ENCODE results near the gene PHETA1. TPM values are rescaled to one million over a fixed set of nuclear protein-coding genes. Genes with fewer than 3 reads are reported as not detected.

The PHETA1 gene
- total and polyA plus RNA-seq, 2 experiments from 2014 or later = 7.9 to 12.9 TPM

GRCh38 chr12:111363578-111363977, 5.3 kb downstream of the PHETA1 start:
- no peaks in the 10 kb centered on the region for H4K20me1 ChIP-seq (ENCODE audit: insufficient read depth)

GRCh38 chr12:111362687-111363475, 6.0 kb downstream of the PHETA1 start:
- Histone ChIP-seq H3K27ac (no peak overlapping the region), H3K9me2 (ENCODE audit: insufficient read depth) (no peaks in the 10 kb centered on the region), H3K27me3 (replicated peaks; ENCODE audit: insufficient read depth) (no peaks in the 10 kb centered on the region), H3K36me3 (ENCODE audit: low read depth) (no peaks in the 10 kb centered on the region), H3K9me3 (ENCODE audit: low read depth) (no peaks in the 10 kb centered on the region), H4K20me1 (ENCODE audit: insufficient read depth) (no peaks in the 10 kb centered on the region), H3K4me1 (ENCODE audit: insufficient read depth) (peaks cover 13% of the 10 kb centered on the region), H3F3A (ENCODE audit: insufficient read depth) (no peaks in the 10 kb centered on the region), H3K4me2 (ENCODE audit: unreplicated experiment) (no peak overlapping the region), H2AFZ (no peak overlapping the region), H3K79me2 (ENCODE audit: insufficient read depth) (no peaks in the 10 kb centered on the region), H3K4me3 (no peak overlapping the region), H3K9ac (no peak overlapping the region)
- DNase-seq = no peak
- WGBS, 2 experiments (ENCODE audit: low coverage in 1 of 2, low lambda C conversion rate in 2 of 2, missing lambda C conversion rate in 2 of 2) = 96 to 97% methylated on average over 50 to 59 of the region's 59 CpGs
- in situ Hi-C loops (cut with MboI) = no loop called here
- no peak for TF ChIP-seq EZH2phosphoT487 (IDR thresholded peaks at IDR 0.05; ENCODE audit: insufficient read depth, low read depth)
- no peak for TF ChIP-seq EZH2 (IDR thresholded peaks at IDR 0.05; ENCODE audit: insufficient read depth, poor library complexity, severe bottlenecking)

More at GRCh38 chr12:111363578-111363977, 5.3 kb downstream of the PHETA1 start:
- in situ Hi-C loops (cut with MboI) = no loop called here
- H3K9ac ChIP-seq = no peak overlapping the region
- H3K9me2 ChIP-seq (ENCODE audit: insufficient read depth) = no peaks in the 10 kb centered on the region
- H3K27me3 ChIP-seq (replicated peaks; ENCODE audit: insufficient read depth) = no peaks in the 10 kb centered on the region
- no peaks in the 10 kb centered on the region for H3K79me2 ChIP-seq (ENCODE audit: insufficient read depth)
- peak; percentile 53 for DNase-seq
- 87 to 97% methylated on average over 3 of the region's 3 CpGs for WGBS, 2 experiments (ENCODE audit: low coverage in 1 of 2, low lambda C conversion rate in 2 of 2, missing lambda C conversion rate in 2 of 2)
- no peak for TF ChIP-seq EZH2phosphoT487 (IDR thresholded peaks at IDR 0.05; ENCODE audit: insufficient read depth, low read depth)
- TF ChIP-seq EZH2 (IDR thresholded peaks at IDR 0.05; ENCODE audit: insufficient read depth, poor library complexity, severe bottlenecking) = no peak
- H2AFZ ChIP-seq = no peak overlapping the region
- no peaks in the 10 kb centered on the region for H3K36me3 ChIP-seq (ENCODE audit: low read depth)
- H3K4me3 ChIP-seq = no peak overlapping the region
- H3K27ac ChIP-seq = no peak overlapping the region
- H3K4me2 ChIP-seq (ENCODE audit: unreplicated experiment) = peak overlapping the region; percentile 25
- no peaks in the 10 kb centered on the region for H3F3A ChIP-seq (ENCODE audit: insufficient read depth)
- peaks cover 16% of the 10 kb centered on the region for H3K4me1 ChIP-seq (ENCODE audit: insufficient read depth)
- no peaks in the 10 kb centered on the region for H3K9me3 ChIP-seq (ENCODE audit: low read depth)

- Histone ChIP-seq H3K4me2 (ENCODE audit: unreplicated experiment) (no peak overlapping the region), H3K9me2 (ENCODE audit: insufficient read depth) (no peaks in the 10 kb centered on the region), H3K4me1 (ENCODE audit: insufficient read depth) (0 out of 2 replicates have a peak, but pooled peaks cover 6% of the 10 kb centered on the region), H3K27me3 (replicated peaks; ENCODE audit: insufficient read depth) (no peaks in the 10 kb centered on the region), H3K4me3 (no peak overlapping the region), H3K27ac (no peak overlapping the region), H3K9ac (no peak overlapping the region), H3K36me3 (ENCODE audit: low read depth) (no peaks in the 10 kb centered on the region), H4K20me1 (ENCODE audit: insufficient read depth) (no peaks in the 10 kb centered on the region), H3K9me3 (ENCODE audit: low read depth) (no peaks in the 10 kb centered on the region), H2AFZ (no peak overlapping the region), H3K79me2 (ENCODE audit: insufficient read depth) (no peaks in the 10 kb centered on the region), H3F3A (ENCODE audit: insufficient read depth) (no peaks in the 10 kb centered on the region)
- no peak for DNase-seq
- in situ Hi-C loops (cut with MboI) = no loop called here
- 91 to 96% methylated on average over 13 to 15 of the region's 18 CpGs for WGBS, 2 experiments (ENCODE audit: low coverage in 1 of 2, low lambda C conversion rate in 2 of 2, missing lambda C conversion rate in 2 of 2)
- TF ChIP-seq EZH2 (IDR thresholded peaks at IDR 0.05; ENCODE audit: insufficient read depth, poor library complexity, severe bottlenecking) (no peak), EZH2phosphoT487 (IDR thresholded peaks at IDR 0.05; ENCODE audit: insufficient read depth, low read depth) (no peak)
Observed at GRCh38 chr12:111361717-111362576, 6.9 kb downstream of the PHETA1 start.

GRCh38 chr12:111361073-111361716, 7.7 kb downstream of the PHETA1 start:
- H3K36me3 ChIP-seq (ENCODE audit: low read depth) = no peaks in the 10 kb centered on the region
- no peaks in the 10 kb centered on the region for H3F3A ChIP-seq (ENCODE audit: insufficient read depth)
- DNase-seq = no peak
- no peaks in the 10 kb centered on the region for H4K20me1 ChIP-seq (ENCODE audit: insufficient read depth)
- H3K4me1 ChIP-seq (ENCODE audit: insufficient read depth) = 0 out of 2 replicates have a peak, but pooled peaks cover 6% of the 10 kb centered on the region
- no peak overlapping the region for H2AFZ ChIP-seq
- H3K27ac ChIP-seq = no peak overlapping the region
- no peaks in the 10 kb centered on the region for H3K79me2 ChIP-seq (ENCODE audit: insufficient read depth)
- no peak overlapping the region for H3K4me2 ChIP-seq (ENCODE audit: unreplicated experiment)
- no peaks in the 10 kb centered on the region for H3K9me3 ChIP-seq (ENCODE audit: low read depth)
- no peak overlapping the region for H3K9ac ChIP-seq
- no peaks in the 10 kb centered on the region for H3K27me3 ChIP-seq (replicated peaks; ENCODE audit: insufficient read depth)
- in situ Hi-C loops (cut with MboI) = no loop called here
- 66 to 70% methylated on average over 12 to 13 of the region's 13 CpGs for WGBS, 2 experiments (ENCODE audit: low coverage in 1 of 2, low lambda C conversion rate in 2 of 2, missing lambda C conversion rate in 2 of 2)
- H3K9me2 ChIP-seq (ENCODE audit: insufficient read depth) = no peaks in the 10 kb centered on the region
- TF ChIP-seq EZH2 (IDR thresholded peaks at IDR 0.05; ENCODE audit: insufficient read depth, poor library complexity, severe bottlenecking) = no peak
- TF ChIP-seq EZH2phosphoT487 (IDR thresholded peaks at IDR 0.05; ENCODE audit: insufficient read depth, low read depth) = no peak
- H3K4me3 ChIP-seq = no peak overlapping the region

All from GM23248 (cell line).